ENCODE results near the gene TM4SF1.

TM4SF1 gene

DNA sequence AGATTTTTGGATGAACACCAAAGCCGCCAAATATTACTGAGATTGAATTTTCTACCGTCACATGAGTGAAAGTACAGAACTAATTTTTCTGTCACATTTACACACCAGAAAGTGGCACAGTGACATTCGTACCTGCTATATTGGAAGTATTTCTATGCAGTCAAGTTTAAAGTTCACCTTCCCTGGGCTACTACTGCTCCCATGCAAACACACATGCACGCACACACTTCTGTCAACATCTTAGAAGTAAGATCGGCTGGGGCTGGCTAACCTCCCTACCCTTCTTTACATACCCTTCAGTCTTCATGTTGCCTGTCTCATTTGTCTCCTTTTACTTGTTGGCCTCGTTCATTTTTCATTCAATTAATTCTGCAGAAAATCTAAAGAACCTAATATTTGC is 19.0 kb upstream of the TM4SF1 start:
- H3K9ac ChIP-seq (ENCODE audit: low read depth in 1 of 2, low read length in 2 of 2) = no peak overlapping the region
- no peaks in the 10 kb centered on the region for H3K36me3 ChIP-seq (ENCODE audit: control insufficient read depth in 1 of 2, insufficient read depth in 2 of 2, low read length in 2 of 2)
- no peaks in the 10 kb centered on the region for H3K27me3 ChIP-seq (ENCODE audit: control insufficient read depth in 1 of 2, insufficient read depth in 2 of 2, low read length in 2 of 2)
- H3K4me3 ChIP-seq (ENCODE audit: low read depth in 1 of 2, low read length in 2 of 2) = no peak overlapping the region
- H3K4me1 ChIP-seq (ENCODE audit: control insufficient read depth in 1 of 2, insufficient read depth in 2 of 2, low read length in 2 of 2) = peaks cover 0 to 13% of the 10 kb centered on the region in 2 donors
- no peak overlapping the region for H3K27ac ChIP-seq (ENCODE audit: low read depth, low read length)
- no peaks in the 10 kb centered on the region for H3K9me3 ChIP-seq (ENCODE audit: control insufficient read depth in 1 of 2, low read length in 2 of 2)

DNA sequence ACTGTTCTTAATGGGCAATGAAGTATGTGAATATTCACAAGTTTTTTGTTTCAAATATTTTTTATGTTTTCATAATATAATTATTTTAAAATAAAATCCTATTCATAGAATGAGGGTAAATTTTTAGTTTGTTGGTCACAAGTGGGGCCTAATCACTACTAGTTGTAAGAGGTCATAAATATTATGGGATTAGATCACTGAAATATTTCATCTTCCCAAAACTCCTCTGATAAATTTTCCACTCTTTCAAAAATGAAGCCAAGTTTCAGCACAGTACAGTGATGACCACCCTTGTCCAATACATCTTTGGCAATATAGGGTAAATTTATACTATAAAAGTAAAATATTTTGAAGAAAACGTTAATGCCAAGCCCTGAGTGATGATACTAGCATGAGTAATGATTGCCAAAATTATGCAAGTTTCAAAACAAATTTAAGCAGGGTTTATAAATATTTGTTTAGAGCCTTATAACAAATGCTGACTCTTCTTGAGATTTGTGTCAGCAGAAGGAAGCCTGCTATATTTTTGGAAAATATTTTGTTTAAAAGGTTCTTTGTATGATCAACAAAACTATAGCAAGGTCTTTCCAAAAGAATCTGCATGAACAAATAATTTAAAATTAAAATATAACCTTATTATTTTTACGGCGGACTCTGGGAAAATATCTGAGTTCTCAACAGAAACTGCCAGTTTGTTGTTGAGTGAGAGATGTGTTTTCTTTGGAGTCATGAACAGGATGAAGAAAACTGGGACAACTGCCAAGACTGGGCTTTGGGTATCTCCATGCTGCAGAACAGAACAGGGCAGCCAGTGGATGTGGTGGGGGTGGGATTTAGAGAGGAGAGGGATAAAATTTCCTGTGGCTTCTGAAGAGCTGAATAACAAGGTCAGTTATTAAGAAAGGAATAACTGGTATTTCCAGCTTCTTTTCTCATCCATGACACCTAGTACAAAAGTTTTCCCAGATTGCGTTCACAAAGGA is 17.9 kb upstream of the TM4SF1 start:
- H3K9ac ChIP-seq (ENCODE audit: low read depth in 1 of 2, low read length in 2 of 2) = no peak overlapping the region
- H3K27ac ChIP-seq (ENCODE audit: low read depth, low read length) = no peak overlapping the region
- peaks cover 0 to 5% of the 10 kb centered on the region in 2 donors for H3K4me1 ChIP-seq (ENCODE audit: control insufficient read depth in 1 of 2, insufficient read depth in 2 of 2, low read length in 2 of 2)
- no peaks in the 10 kb centered on the region for H3K36me3 ChIP-seq (ENCODE audit: control insufficient read depth in 1 of 2, insufficient read depth in 2 of 2, low read length in 2 of 2)
- no peak overlapping the region for H3K4me3 ChIP-seq (ENCODE audit: low read depth in 1 of 2, low read length in 2 of 2)
- H3K9me3 ChIP-seq (ENCODE audit: control insufficient read depth in 1 of 2, low read length in 2 of 2) = no peaks in the 10 kb centered on the region
- H3K27me3 ChIP-seq (ENCODE audit: control insufficient read depth in 1 of 2, insufficient read depth in 2 of 2, low read length in 2 of 2) = no peaks in the 10 kb centered on the region

DNA sequence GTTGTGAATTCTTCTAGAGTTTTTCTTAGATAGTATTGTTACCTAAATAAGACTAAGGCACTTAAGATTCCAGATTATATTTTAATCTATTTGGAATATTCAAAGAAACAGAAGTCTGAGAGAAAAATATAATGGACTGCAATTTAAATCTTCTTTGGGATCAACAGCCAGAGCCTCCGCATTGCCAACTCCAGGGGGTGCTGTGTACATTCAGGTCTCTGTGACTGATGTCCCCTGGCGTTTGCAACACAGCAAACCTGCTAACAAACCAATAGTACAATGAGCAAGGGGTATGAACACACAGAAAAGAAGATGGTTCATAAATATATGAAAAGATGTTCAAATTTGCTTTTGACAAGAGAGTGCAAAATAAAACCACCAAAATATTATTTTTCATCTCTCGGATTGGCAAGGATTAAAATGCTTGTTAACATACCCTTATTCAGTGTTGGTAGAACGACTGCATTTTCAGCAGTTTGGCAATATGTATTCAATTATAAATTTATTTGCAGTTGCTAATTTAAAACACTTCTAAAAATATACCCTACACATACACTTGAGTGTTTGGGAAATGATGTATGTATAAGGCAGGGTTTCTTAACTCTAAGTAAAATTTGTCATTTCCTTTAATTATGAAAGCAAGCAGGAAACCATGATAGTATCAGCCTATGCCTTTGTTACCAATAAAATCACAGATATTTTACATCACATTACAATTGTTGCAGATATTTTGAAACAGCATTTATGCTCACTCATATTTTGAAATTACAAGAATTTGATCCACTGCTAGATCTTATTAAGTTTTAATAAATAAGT is 16.1 kb upstream of the TM4SF1 start:
- H3K27ac ChIP-seq (ENCODE audit: low read depth, low read length) = no peak overlapping the region
- H3K4me1 ChIP-seq (ENCODE audit: control insufficient read depth in 1 of 2, insufficient read depth in 2 of 2, low read length in 2 of 2) = peaks cover 3 to 12% of the 10 kb centered on the region in 2 donors
- H3K9ac ChIP-seq (ENCODE audit: low read depth in 1 of 2, low read length in 2 of 2) = no peak overlapping the region
- H3K4me3 ChIP-seq (ENCODE audit: low read depth in 1 of 2, low read length in 2 of 2) = no peak overlapping the region
- no peaks in the 10 kb centered on the region for H3K36me3 ChIP-seq (ENCODE audit: control insufficient read depth in 1 of 2, insufficient read depth in 2 of 2, low read length in 2 of 2)
- no peaks in the 10 kb centered on the region for H3K9me3 ChIP-seq (ENCODE audit: control insufficient read depth in 1 of 2, low read length in 2 of 2)
- H3K27me3 ChIP-seq (ENCODE audit: control insufficient read depth in 1 of 2, insufficient read depth in 2 of 2, low read length in 2 of 2) = no peaks in the 10 kb centered on the region

DNA sequence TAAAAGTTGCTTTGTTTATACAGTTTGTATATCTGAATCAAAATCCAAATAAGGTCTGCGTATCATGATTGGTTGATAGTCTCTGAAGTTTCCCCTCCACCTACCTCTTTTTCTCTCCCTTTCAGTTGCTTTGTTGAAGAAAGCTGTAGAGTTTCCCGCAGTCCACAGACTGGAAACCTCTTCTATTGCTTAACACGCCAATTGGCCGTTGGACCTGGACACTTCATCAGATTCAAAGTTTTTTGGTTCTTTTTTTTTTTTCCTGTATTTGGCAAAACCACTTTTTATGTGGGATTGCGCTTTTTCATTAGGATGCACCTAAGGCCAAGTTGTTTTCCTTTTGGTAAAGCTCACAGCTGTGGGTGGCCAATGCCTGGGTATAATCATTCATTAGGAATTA is 14.5 kb upstream of the TM4SF1 start:
- no peak overlapping the region for H3K27ac ChIP-seq (ENCODE audit: low read depth, low read length)
- no peak overlapping the region for H3K9ac ChIP-seq (ENCODE audit: low read depth in 1 of 2, low read length in 2 of 2)
- no peak overlapping the region for H3K4me3 ChIP-seq (ENCODE audit: low read depth in 1 of 2, low read length in 2 of 2)
- no peaks in the 10 kb centered on the region for H3K36me3 ChIP-seq (ENCODE audit: control insufficient read depth in 1 of 2, insufficient read depth in 2 of 2, low read length in 2 of 2)
- no peaks in the 10 kb centered on the region for H3K27me3 ChIP-seq (ENCODE audit: control insufficient read depth in 1 of 2, insufficient read depth in 2 of 2, low read length in 2 of 2)
- H3K9me3 ChIP-seq (ENCODE audit: control insufficient read depth in 1 of 2, low read length in 2 of 2) = no peaks in the 10 kb centered on the region
- peaks cover 14 to 27% of the 10 kb centered on the region in 2 donors for H3K4me1 ChIP-seq (ENCODE audit: control insufficient read depth in 1 of 2, insufficient read depth in 2 of 2, low read length in 2 of 2)

DNA sequence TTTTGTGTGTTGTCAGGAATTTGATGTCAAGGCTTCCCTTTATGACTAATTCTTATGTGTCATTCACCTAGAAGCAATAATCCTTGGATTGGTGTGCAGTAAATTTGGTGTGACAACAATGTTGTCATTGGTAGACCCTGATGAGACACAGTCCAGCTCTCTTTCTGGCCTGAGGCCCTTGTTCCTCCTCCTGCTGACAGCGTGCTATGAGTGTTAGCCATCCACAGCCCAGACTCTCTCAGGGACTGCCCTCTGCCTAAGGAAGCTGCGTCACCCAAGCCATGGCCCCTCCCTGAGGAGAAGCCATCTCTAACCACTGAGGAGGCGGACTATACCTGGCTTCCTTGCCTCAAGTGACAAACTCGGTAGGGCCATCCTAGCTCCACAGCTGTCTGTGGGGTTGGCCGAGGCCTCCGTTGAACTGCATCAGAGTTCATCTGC is 13.3 kb upstream of the TM4SF1 start:
- Histone ChIP-seq H3K4me3 (ENCODE audit: low read depth in 1 of 2, low read length in 2 of 2) (no peak overlapping the region), H3K4me1 (ENCODE audit: control insufficient read depth in 1 of 2, insufficient read depth in 2 of 2, low read length in 2 of 2) (peaks cover 25 to 38% of the 10 kb centered on the region in 2 donors), H3K9ac (ENCODE audit: low read depth in 1 of 2, low read length in 2 of 2) (no peak overlapping the region), H3K27ac (ENCODE audit: low read depth, low read length) (no peak overlapping the region), H3K9me3 (ENCODE audit: control insufficient read depth in 1 of 2, low read length in 2 of 2) (no peaks in the 10 kb centered on the region), H3K36me3 (ENCODE audit: control insufficient read depth in 1 of 2, insufficient read depth in 2 of 2, low read length in 2 of 2) (no peaks in the 10 kb centered on the region), H3K27me3 (ENCODE audit: control insufficient read depth in 1 of 2, insufficient read depth in 2 of 2, low read length in 2 of 2) (no peaks in the 10 kb centered on the region)

DNA sequence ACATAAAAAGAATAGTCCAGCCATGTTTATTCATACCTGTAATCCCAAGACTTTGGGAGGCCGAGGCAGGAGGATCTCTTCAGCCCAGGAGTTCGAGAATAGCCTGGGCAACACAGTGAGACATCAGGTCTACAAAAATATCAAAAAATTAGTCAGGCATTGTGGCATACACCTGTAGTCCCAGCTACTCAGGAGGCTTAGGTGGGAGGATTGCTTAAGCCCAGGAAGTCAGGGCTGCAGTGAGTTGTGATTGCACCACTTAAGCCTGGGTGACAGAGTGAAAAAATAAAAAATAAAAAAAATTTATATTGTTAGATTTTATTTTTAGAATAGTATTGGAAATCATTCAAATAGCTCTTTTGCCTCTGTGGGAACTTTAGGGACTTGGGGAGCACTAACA is 12.8 kb upstream of the TM4SF1 start:
- Histone ChIP-seq H3K27me3 (ENCODE audit: control insufficient read depth in 1 of 2, insufficient read depth in 2 of 2, low read length in 2 of 2) (no peaks in the 10 kb centered on the region), H3K9me3 (ENCODE audit: control insufficient read depth in 1 of 2, low read length in 2 of 2) (no peaks in the 10 kb centered on the region), H3K4me1 (ENCODE audit: control insufficient read depth in 1 of 2, insufficient read depth in 2 of 2, low read length in 2 of 2) (peaks cover 27 to 42% of the 10 kb centered on the region in 2 donors), H3K27ac (ENCODE audit: low read depth, low read length) (no peak overlapping the region), H3K4me3 (ENCODE audit: low read depth in 1 of 2, low read length in 2 of 2) (no peak overlapping the region), H3K9ac (ENCODE audit: low read depth in 1 of 2, low read length in 2 of 2) (no peak overlapping the region), H3K36me3 (ENCODE audit: control insufficient read depth in 1 of 2, insufficient read depth in 2 of 2, low read length in 2 of 2) (no peaks in the 10 kb centered on the region)

DNA sequence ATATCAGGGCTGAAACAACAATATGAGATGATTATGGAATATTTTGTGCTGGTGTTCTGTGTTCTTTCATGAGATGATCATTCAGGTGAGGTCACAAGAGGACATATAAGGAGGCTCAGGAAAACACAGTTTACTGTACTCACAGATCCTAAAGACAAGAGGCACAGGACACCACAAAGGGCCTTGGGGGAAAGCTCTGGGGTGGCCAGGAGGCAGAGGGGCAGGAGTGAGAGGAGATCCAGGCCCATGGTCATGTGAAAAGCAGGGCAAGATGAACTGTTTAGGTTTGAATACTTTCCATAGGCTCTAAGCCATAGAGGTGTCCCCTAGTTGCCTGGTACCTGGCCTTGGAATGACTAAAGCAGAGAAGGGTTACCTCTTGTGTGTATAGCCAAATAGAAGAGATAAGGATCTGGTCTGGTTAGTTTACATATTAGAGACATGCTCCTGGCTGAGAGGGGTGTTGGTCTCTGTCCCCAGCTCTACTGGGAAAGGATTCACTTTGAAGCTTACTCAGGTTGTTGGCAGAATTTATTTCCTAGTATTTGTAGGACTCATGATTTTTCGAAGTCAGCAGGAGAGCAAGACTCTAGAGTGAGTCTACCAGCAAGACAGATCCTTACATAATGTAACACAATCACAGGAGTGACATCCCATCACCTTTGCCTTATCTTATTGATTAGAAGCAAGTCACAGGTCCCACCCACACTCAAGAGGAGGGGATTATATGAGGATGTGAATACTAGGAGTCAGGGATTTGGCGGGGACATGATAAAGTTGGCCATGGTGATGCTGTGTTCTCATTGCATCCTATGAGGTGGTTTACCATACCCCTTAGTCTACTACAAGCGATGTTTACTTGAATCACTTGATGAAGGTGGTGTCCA is 11.3 kb upstream of the TM4SF1 start:
- Histone ChIP-seq H3K4me3 (ENCODE audit: low read depth in 1 of 2, low read length in 2 of 2) (no peak overlapping the region), H3K36me3 (ENCODE audit: control insufficient read depth in 1 of 2, insufficient read depth in 2 of 2, low read length in 2 of 2) (no peaks in the 10 kb centered on the region), H3K9me3 (ENCODE audit: control insufficient read depth in 1 of 2, low read length in 2 of 2) (no peaks in the 10 kb centered on the region), H3K9ac (ENCODE audit: low read depth in 1 of 2, low read length in 2 of 2) (no peak overlapping the region), H3K27me3 (ENCODE audit: control insufficient read depth in 1 of 2, insufficient read depth in 2 of 2, low read length in 2 of 2) (no peaks in the 10 kb centered on the region), H3K4me1 (ENCODE audit: control insufficient read depth in 1 of 2, insufficient read depth in 2 of 2, low read length in 2 of 2) (peaks cover 27 to 42% of the 10 kb centered on the region in 2 donors), H3K27ac (ENCODE audit: low read depth, low read length) (no peak overlapping the region)

DNA sequence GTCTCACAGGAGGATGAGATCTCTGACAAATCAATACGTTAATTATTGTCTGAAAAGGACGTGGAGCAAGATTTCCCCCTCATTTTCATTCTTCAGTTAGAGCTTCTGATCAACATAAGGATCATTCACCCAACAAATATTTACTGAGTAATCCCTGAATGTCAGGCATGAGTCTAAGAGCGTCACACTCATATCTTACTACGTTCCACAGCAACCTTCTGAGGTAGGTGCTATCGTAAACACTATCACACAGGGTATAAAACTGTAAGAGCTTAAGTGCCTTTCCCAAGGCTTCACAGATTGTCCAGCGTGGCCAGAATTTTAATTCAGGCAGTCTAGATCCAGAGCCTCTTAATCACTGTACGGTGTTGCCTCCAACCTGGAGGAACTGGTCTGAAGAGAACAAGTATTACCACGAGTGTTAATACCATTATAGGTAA is 10.6 kb upstream of the TM4SF1 start:
- no peak overlapping the region for H3K4me3 ChIP-seq (ENCODE audit: low read depth in 1 of 2, low read length in 2 of 2)
- no peaks in the 10 kb centered on the region for H3K9me3 ChIP-seq (ENCODE audit: control insufficient read depth in 1 of 2, low read length in 2 of 2)
- H3K9ac ChIP-seq (ENCODE audit: low read depth in 1 of 2, low read length in 2 of 2) = no peak overlapping the region
- peaks cover 27 to 37% of the 10 kb centered on the region in 2 donors for H3K4me1 ChIP-seq (ENCODE audit: control insufficient read depth in 1 of 2, insufficient read depth in 2 of 2, low read length in 2 of 2)
- H3K27me3 ChIP-seq (ENCODE audit: control insufficient read depth in 1 of 2, insufficient read depth in 2 of 2, low read length in 2 of 2) = no peaks in the 10 kb centered on the region
- no peak overlapping the region for H3K27ac ChIP-seq (ENCODE audit: low read depth, low read length)
- no peaks in the 10 kb centered on the region for H3K36me3 ChIP-seq (ENCODE audit: control insufficient read depth in 1 of 2, insufficient read depth in 2 of 2, low read length in 2 of 2)

DNA sequence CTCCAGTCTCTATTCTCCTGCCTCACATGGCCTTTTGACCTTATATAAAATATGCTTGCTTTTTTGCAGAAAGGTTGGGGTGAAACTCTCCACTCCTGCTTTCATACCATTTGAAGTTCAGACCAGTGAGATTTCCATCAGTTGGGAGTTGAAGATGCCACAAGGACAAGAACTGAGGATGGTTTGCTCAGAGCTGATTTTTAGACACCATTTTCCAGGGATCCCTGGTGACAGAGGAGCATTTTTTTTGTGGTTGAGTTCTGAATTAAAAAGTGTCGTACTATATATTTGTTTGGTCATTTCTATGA is 8.8 kb upstream of the TM4SF1 start:
- Histone ChIP-seq H3K36me3 (ENCODE audit: control insufficient read depth in 1 of 2, insufficient read depth in 2 of 2, low read length in 2 of 2) (no peaks in the 10 kb centered on the region), H3K9me3 (ENCODE audit: control insufficient read depth in 1 of 2, low read length in 2 of 2) (no peaks in the 10 kb centered on the region), H3K9ac (ENCODE audit: low read depth in 1 of 2, low read length in 2 of 2) (no peak overlapping the region), H3K4me1 (ENCODE audit: control insufficient read depth in 1 of 2, insufficient read depth in 2 of 2, low read length in 2 of 2) (peaks cover 27 to 37% of the 10 kb centered on the region in 2 donors), H3K27me3 (ENCODE audit: control insufficient read depth in 1 of 2, insufficient read depth in 2 of 2, low read length in 2 of 2) (no peaks in the 10 kb centered on the region), H3K27ac (ENCODE audit: low read depth, low read length) (no peak overlapping the region), H3K4me3 (ENCODE audit: low read depth in 1 of 2, low read length in 2 of 2) (no peak overlapping the region)
